HL-60 (cell line): ENCODE results near the gene COPG1.
A peak's percentile ranks its signal among the peaks of the same experiment; 100 is the strongest.

Experiments
- DNase-seq, 2 experiments: peaks; one replicate each; pipeline ENCODE4 v3.0.0-alpha.2; 2010 to 2020; ENCODE audit warnings: low read depth in 1 of 2, low spot score in 1 of 2
- H3K27ac ChIP-seq: fragments of 250-450 bp; sonication (Bioruptor Pico); replicated peaks from 2 replicates; pipeline ENCODE4 v1.5.1; 2020; ENCODE audit warnings: mild to moderate bottlenecking, moderate library complexity
- H3K27me3 ChIP-seq: fragments of 250-450 bp; sonication (Bioruptor Pico); 2 replicates; pipeline ENCODE4 v1.5.1; 2021; ENCODE audit warnings: mild to moderate bottlenecking, moderate library complexity; ENCODE audit not compliant: insufficient read depth, poor library complexity, severe bottlenecking
- H3K4me3 ChIP-seq: replicated peaks from 2 replicates; pipeline ENCODE4 v1.5.1; 2011; ENCODE audit warnings: mild to moderate bottlenecking, control low read depth, low read length; ENCODE audit not compliant: insufficient read depth
- GABPA ChIP-seq: IDR thresholded peaks from 2 replicates; pipeline ENCODE4 v1.6.1; 2012; ENCODE audit warnings: low read depth
- POLR2AphosphoS5 ChIP-seq: IDR thresholded peaks from 2 replicates; pipeline ENCODE4 v1.6.1; 2012; ENCODE audit warnings: low read depth
- SPI1 ChIP-seq: IDR thresholded peaks from 2 replicates; pipeline ENCODE4 v1.6.1; 2012; ENCODE audit warnings: low read depth, mild to moderate bottlenecking, borderline replicate concordance
- TF ChIP-seq, protein P1 (sequence below): IDR thresholded peaks from one replicate; pipeline ENCODE4 v1.5.1; 2011; ENCODE audit warnings: low read length, control low read depth, inconsistent platforms; ENCODE audit not compliant: insufficient read depth
- TF ChIP-seq, protein P2 (sequence below): IDR thresholded peaks from 2 replicates; pipeline ENCODE4 v1.6.1; 2012; ENCODE audit warnings: low read depth; ENCODE audit not compliant: insufficient replicate concordance

COPG1 gene

DNA sequence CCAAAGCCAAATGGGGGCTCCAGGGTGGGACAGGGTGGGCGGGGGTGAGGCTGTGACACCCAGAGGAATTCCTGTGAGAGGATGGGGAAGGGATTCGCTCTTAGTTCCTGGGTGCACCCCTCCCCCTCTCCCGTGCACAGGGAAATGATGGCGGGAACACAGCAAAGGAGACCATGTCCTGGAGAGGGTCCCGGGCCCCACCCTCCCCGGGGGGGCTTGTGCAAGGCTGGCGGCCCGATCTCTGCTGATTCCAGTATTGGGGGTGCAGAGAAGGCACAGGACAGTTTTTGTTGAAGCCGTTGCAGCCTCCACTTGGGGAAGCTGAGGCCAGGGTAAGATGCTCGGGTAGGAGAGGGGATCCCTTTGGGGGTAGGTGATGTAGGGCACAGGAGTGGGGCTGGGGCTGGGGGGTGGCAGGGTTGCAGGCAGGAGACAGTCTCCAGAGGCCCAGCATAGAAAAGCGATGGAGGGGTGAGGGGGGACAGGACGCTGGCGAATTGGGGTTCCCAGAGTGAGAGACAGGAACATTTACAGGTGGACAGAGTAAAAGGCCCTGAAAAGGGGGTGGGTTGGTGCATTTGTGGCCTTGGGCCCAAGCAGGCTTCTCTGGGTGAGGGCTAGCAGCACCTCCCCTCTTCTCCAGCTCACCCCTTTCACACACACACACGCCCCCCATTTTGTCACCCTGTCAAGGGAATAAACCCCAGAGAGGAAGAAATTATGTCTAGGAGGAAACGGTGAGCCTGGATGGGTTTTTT lies 67.8 kb downstream of the COPG1 start:
- no peak for DNase-seq
- peak overlapping the region; percentile 95 for H3K27ac ChIP-seq
- H3K4me3 ChIP-seq = peak overlapping the region; percentile 75

DNA sequence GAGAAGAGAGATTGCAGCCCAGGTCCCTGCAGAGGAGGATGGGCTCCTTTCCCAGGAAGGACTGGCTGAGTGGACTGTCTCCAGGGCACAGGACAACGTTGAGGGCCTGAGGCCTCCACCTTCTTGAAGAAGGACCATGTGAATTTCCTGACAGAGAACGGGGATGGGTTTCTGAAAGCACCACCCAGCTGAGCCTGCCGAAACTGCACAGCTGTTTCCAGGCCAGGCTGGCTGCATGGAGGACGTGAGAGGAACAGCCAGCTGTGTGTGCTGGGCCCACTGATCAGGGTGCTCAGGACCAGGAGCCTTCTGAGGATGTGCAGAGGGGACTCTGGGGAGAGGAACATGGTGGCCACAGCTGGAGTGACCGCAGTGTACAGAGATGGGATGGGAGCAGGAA lies 68.4 kb downstream of the COPG1 start:
- Histone ChIP-seq H3K4me3 (no peak overlapping the region), H3K27me3 (no peaks in the 10 kb centered on the region), H3K27ac (no peak overlapping the region)
- no peak for DNase-seq
- TF ChIP-seq POLR2AphosphoS5 (no peak), GABPA (no peak), SPI1 (no peak)
- TF ChIP-seq, protein P1, sequence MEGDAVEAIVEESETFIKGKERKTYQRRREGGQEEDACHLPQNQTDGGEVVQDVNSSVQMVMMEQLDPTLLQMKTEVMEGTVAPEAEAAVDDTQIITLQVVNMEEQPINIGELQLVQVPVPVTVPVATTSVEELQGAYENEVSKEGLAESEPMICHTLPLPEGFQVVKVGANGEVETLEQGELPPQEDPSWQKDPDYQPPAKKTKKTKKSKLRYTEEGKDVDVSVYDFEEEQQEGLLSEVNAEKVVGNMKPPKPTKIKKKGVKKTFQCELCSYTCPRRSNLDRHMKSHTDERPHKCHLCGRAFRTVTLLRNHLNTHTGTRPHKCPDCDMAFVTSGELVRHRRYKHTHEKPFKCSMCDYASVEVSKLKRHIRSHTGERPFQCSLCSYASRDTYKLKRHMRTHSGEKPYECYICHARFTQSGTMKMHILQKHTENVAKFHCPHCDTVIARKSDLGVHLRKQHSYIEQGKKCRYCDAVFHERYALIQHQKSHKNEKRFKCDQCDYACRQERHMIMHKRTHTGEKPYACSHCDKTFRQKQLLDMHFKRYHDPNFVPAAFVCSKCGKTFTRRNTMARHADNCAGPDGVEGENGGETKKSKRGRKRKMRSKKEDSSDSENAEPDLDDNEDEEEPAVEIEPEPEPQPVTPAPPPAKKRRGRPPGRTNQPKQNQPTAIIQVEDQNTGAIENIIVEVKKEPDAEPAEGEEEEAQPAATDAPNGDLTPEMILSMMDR = no peak
- TF ChIP-seq, protein P2, sequence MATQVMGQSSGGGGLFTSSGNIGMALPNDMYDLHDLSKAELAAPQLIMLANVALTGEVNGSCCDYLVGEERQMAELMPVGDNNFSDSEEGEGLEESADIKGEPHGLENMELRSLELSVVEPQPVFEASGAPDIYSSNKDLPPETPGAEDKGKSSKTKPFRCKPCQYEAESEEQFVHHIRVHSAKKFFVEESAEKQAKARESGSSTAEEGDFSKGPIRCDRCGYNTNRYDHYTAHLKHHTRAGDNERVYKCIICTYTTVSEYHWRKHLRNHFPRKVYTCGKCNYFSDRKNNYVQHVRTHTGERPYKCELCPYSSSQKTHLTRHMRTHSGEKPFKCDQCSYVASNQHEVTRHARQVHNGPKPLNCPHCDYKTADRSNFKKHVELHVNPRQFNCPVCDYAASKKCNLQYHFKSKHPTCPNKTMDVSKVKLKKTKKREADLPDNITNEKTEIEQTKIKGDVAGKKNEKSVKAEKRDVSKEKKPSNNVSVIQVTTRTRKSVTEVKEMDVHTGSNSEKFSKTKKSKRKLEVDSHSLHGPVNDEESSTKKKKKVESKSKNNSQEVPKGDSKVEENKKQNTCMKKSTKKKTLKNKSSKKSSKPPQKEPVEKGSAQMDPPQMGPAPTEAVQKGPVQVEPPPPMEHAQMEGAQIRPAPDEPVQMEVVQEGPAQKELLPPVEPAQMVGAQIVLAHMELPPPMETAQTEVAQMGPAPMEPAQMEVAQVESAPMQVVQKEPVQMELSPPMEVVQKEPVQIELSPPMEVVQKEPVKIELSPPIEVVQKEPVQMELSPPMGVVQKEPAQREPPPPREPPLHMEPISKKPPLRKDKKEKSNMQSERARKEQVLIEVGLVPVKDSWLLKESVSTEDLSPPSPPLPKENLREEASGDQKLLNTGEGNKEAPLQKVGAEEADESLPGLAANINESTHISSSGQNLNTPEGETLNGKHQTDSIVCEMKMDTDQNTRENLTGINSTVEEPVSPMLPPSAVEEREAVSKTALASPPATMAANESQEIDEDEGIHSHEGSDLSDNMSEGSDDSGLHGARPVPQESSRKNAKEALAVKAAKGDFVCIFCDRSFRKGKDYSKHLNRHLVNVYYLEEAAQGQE = no peak

More for the DNA sequence above, 67.8 kb downstream of the COPG1 start:
- no peaks in the 10 kb centered on the region for H3K27me3 ChIP-seq
- TF ChIP-seq POLR2AphosphoS5 = no peak
- TF ChIP-seq SPI1 = no peak
- TF ChIP-seq, protein P1 = no peak
- TF ChIP-seq GABPA = no peak
- TF ChIP-seq, protein P2 = no peak

DNA sequence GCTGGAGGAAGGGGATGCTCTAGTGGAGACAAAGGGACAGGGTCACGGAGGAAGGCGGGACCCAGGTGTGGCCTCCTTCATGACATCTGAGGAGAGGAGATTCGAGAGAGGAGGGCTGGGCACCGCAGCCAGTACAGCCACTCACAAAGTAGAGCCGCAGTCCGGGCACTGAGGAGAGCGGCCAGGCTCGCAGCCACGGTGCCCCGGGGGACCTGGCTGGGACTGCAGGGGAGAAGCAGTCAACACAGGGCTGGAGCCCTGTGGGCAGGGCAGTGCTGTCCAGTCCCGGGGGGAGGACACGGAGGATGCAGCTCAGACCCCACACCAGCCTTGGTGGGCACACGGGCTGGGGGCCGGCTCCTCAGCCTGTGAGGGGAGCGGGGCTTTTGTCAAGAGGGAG lies 69.5 kb downstream of the COPG1 start:
- H3K27ac ChIP-seq = no peak overlapping the region
- H3K4me3 ChIP-seq = no peak overlapping the region
- no peaks in the 10 kb centered on the region for H3K27me3 ChIP-seq
- TF ChIP-seq, protein P1 = no peak
- TF ChIP-seq POLR2AphosphoS5 (no peak), SPI1 (no peak)
- TF ChIP-seq, protein P2 = no peak
- no peak for DNase-seq
